Transverse colon (tissue), 4 donors: ENCODE measurements around the gene ARHGAP10.

ENCODE experiments used
- POLR2A ChIP-seq: fragments of 450-650 bp; IDR thresholded peaks from one replicate; pipeline ENCODE4 v1.6.1; 2016; ENCODE audit warnings: antibody characterized with exemption, mild to moderate bottlenecking, moderate library complexity
- POLR2AphosphoS5 ChIP-seq, 3 donors: sonication (generic); formaldehyde crosslinking; IDR thresholded peaks; one replicate each; pipeline ENCODE4 v1.6.1; 2016; ENCODE audit warnings: antibody characterized with exemption in 3 of 3
- TF ChIP-seq, protein P1 (sequence below), 5 experiments: fragments of 200-600 bp in 3 of 5; fragments of 450-650 bp in 2 of 5; sonication (generic) in 3 of 5; IDR thresholded peaks; 1 replicate in 2 of 5; 2 replicates in 3 of 5; pipeline ENCODE4 v1.5.1; 2016 to 2017; ENCODE audit warnings: antibody characterized with exemption in 5 of 5, inconsistent platforms in 3 of 5, mild to moderate bottlenecking in 2 of 5, moderate library complexity in 1 of 5

DNA sequence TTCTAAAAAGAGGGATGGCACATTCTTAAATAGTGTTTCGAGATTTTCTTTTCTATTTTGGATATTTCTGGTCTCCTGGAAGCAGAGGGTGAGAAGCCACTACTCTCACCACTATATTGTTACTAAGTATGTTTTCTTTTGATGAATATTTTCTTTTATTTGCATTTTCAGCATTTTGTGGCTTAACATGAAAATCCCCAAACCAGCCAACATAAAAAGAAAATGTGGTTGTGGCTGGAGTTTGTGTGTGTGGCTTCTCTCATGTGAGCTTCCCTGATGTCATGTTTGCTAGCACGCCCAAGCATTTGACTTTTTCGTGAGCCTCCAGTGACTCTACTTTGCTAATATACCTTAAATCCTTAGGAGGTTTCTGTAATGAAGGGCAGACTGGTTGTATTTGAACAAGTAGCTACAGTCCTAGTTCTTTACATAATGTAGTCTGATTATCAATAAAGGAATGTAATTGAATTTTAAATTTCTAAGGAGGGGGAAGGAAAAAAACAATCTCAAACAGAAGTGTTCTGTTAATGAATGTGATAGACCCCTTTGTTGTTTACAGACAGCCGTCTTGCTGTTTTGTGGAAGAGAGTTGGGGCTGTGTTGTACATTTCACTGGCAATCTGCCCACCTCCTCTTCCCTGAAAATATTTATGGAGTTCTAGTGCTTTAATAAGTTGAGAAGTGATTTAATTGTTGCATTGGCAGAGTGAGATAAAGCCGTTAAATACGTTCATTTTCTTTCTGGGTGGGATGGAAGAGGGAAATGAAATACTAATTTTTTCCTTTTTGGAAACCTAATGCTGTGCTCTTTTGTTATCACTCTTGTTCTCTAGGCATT, 114.6 kb downstream of the ARHGAP10 start:
- TF ChIP-seq POLR2A (no peak), POLR2AphosphoS5 (IDR thresholded peaks at IDR 0.05) (no peak)
- TF ChIP-seq, protein P1, sequence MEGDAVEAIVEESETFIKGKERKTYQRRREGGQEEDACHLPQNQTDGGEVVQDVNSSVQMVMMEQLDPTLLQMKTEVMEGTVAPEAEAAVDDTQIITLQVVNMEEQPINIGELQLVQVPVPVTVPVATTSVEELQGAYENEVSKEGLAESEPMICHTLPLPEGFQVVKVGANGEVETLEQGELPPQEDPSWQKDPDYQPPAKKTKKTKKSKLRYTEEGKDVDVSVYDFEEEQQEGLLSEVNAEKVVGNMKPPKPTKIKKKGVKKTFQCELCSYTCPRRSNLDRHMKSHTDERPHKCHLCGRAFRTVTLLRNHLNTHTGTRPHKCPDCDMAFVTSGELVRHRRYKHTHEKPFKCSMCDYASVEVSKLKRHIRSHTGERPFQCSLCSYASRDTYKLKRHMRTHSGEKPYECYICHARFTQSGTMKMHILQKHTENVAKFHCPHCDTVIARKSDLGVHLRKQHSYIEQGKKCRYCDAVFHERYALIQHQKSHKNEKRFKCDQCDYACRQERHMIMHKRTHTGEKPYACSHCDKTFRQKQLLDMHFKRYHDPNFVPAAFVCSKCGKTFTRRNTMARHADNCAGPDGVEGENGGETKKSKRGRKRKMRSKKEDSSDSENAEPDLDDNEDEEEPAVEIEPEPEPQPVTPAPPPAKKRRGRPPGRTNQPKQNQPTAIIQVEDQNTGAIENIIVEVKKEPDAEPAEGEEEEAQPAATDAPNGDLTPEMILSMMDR (IDR thresholded peaks at IDR 0.05): no peak
